Spleen (tissue), 11 donors: ENCODE measurements around the gene C14orf180. TPM values are rescaled to one million over a fixed set of nuclear protein-coding genes. Genes with fewer than 3 reads are reported as not detected.
A peak's percentile ranks its signal among the peaks of the same experiment; 100 is the strongest.

Experiments
- DNase-seq: peaks from one replicate; pipeline ENCODE4 v3.0.0-alpha.2; 2020
- H3K27ac ChIP-seq, 8 donors: fragments of 200-600 bp; sonication (generic) in 7 of 8; 1 replicate in 4 of 8; 2 replicates in 4 of 8; pipeline versions ENCODE4 v1.5.0 to v1.8.0; 2016 to 2021; ENCODE audit warnings: inconsistent platforms in 4 of 8, mild to moderate bottlenecking in 4 of 8, moderate library complexity in 1 of 8
- H3K27me3 ChIP-seq, 7 donors: fragments of 200-600 bp; sonication (generic) in 6 of 7; replicated peaks in 1 of 7; 1 replicate in 4 of 7; 2 replicates in 3 of 7; pipeline versions ENCODE4 v1.5.0 to v1.8.0; 2016 to 2021; ENCODE audit warnings: inconsistent platforms in 3 of 7, mild to moderate bottlenecking in 1 of 7
- H3K36me3 ChIP-seq, 6 donors: fragments of 200-600 bp; sonication (generic) in 5 of 6; 1 replicate in 4 of 6; 2 replicates in 2 of 6; pipeline versions ENCODE4 v1.5.0 to v1.8.0; 2016 to 2021; ENCODE audit warnings: inconsistent platforms in 2 of 6
- H3K4me1 ChIP-seq, 6 donors: fragments of 200-600 bp; sonication (generic) in 5 of 6; 1 replicate in 3 of 6; 2 replicates in 3 of 6; pipeline versions ENCODE4 v1.5.0 to v1.8.0; 2016 to 2021; ENCODE audit warnings: inconsistent platforms in 3 of 6
- H3K4me3 ChIP-seq, 8 donors: fragments of 200-600 bp; sonication (generic) in 7 of 8; 1 replicate in 4 of 8; 2 replicates in 4 of 8; pipeline versions ENCODE4 v1.5.0 to v1.8.0; 2016 to 2021; ENCODE audit warnings: inconsistent platforms in 4 of 8, mild to moderate bottlenecking in 4 of 8, moderate library complexity in 2 of 8
- H3K9me3 ChIP-seq, 8 donors: fragments of 200-600 bp; sonication (generic) in 7 of 8; 1 replicate in 4 of 8; 2 replicates in 4 of 8; pipeline versions ENCODE4 v1.5.0 to v1.8.0; 2016 to 2021; ENCODE audit warnings: inconsistent platforms in 4 of 8
- POLR2A ChIP-seq, 3 donors: fragments of 450-650 bp; IDR thresholded peaks; one replicate each; pipeline ENCODE4 v1.5.1; 2017; ENCODE audit warnings: antibody characterized with exemption in 3 of 3, mild to moderate bottlenecking in 1 of 3
- POLR2AphosphoS5 ChIP-seq, 3 donors: sonication (generic); formaldehyde crosslinking; IDR thresholded peaks; one replicate each; pipeline ENCODE4 v1.5.1; 2017; ENCODE audit warnings: antibody characterized with exemption in 3 of 3
- WGBS, 5 donors: extraction: QIAGEN DNeasy Blood & Tissue Kit in 3 of 5; methylation state at CpG; one replicate each; pipeline versions ENCODE4 v1.1.5 to v1.1.7; 2013 to 2018; 5-methylcytosine and 5-hydroxymethylcytosine counted together
- intact Hi-C: fragments of 100-400 bp; cut with DNase I; formaldehyde crosslinking; loops from one replicate; pipeline ENCODE4 v1.15.0; 2023; ENCODE audit warnings: low total_unique reads
- polyA plus RNA-seq, 3 donors: library from polyadenylated mRNA; stranded (reverse); fragments of 200-250 nt; gene quantifications; one replicate each; pipeline ENCODE4 v1.2.1, GENCODE V29; 2013
- total RNA-seq, 7 donors: library from RNA; depleted of rRNA in 3 of 7; stranded (reverse); fragments of >200 nt in 3 of 7; fragmentation: NEBNext Ultra II Directional in 4 of 7; extraction: Animal tissue kit (Norgen Biotek cat#: 25700) in 4 of 7; gene quantifications; one replicate each; pipeline versions ENCODE4 v1.1.0 to v1.2.1, GENCODE V29; 2016 to 2021
- TF ChIP-seq, protein P1 (sequence below), 11 experiments: fragments of 200-600 bp in 7 of 11; fragments of 450-650 bp in 4 of 11; sonication (generic) in 4 of 11; IDR thresholded peaks in 8 of 11; conservative IDR thresholded peaks in 3 of 11; 1 replicate in 7 of 11; 2 replicates in 4 of 11; pipeline versions ENCODE4 v1.4.0 to v1.8.0; 2016 to 2021; ENCODE audit warnings: antibody characterized with exemption in 11 of 11, inconsistent platforms in 4 of 11, mild to moderate bottlenecking in 1 of 11
- donor health status: healthy with polysubstance abuse.
- donor health status: DM: no; HTN: no; CAD: no; lungs with moderate emphysema.
- donor health status: DM: no; HTN: no; CAD: no.
- donor health status: Bipolar disorder and iron deficiency.
- donor health status: healthy.
- donor health status: DM: no; HTN: no; CAD: no.
- donor health status: DM: yes; HTN: yes; CAD: no.

C14orf180 gene
- total and polyA plus RNA-seq, 10 donors: 0.17 to 0.70 (median 0.28) TPM; not detected in 5

- Histone ChIP-seq H3K9me3 (peaks cover 0 to 9% (median 3%) of the 10 kb centered on the region in 8 donors), H3K36me3 (no peaks in the 10 kb centered on the region), H3K4me1 (peaks cover 0 to 3% (median 0%) of the 10 kb centered on the region in 6 donors), H3K27me3 (peaks cover 0 to 9% (median 0%) of the 10 kb centered on the region in 7 donors), H3K4me3 (no peak overlapping the region), H3K27ac (no peak overlapping the region)
- no peak for DNase-seq
- 67 to 79% (median 72%) methylated on average over 3 of the region's 3 CpGs for WGBS, 5 donors
- intact Hi-C loops: no loop called here
- TF ChIP-seq POLR2A (IDR thresholded peaks at IDR 0.05): no peak
- TF ChIP-seq, protein P1, sequence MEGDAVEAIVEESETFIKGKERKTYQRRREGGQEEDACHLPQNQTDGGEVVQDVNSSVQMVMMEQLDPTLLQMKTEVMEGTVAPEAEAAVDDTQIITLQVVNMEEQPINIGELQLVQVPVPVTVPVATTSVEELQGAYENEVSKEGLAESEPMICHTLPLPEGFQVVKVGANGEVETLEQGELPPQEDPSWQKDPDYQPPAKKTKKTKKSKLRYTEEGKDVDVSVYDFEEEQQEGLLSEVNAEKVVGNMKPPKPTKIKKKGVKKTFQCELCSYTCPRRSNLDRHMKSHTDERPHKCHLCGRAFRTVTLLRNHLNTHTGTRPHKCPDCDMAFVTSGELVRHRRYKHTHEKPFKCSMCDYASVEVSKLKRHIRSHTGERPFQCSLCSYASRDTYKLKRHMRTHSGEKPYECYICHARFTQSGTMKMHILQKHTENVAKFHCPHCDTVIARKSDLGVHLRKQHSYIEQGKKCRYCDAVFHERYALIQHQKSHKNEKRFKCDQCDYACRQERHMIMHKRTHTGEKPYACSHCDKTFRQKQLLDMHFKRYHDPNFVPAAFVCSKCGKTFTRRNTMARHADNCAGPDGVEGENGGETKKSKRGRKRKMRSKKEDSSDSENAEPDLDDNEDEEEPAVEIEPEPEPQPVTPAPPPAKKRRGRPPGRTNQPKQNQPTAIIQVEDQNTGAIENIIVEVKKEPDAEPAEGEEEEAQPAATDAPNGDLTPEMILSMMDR (IDR thresholded peaks at IDR 0.05 in 8 of 11, conservative IDR thresholded peaks at IDR 0.05 in 3 of 11): no peak
- TF ChIP-seq POLR2AphosphoS5 (IDR thresholded peaks at IDR 0.05): no peak
Measured at GRCh38 chr14:104534036-104534435, 45.5 kb upstream of the C14orf180 start.

- intact Hi-C loops: no loop called here
- Histone ChIP-seq H3K36me3 (no peaks in the 10 kb centered on the region), H3K27me3 (peaks cover 0 to 10% (median 0%) of the 10 kb centered on the region in 7 donors), H3K4me3 (no peak overlapping the region), H3K9me3 (peaks cover 0 to 8% (median 3%) of the 10 kb centered on the region in 8 donors), H3K4me1 (peaks cover 0 to 3% (median 0%) of the 10 kb centered on the region in 6 donors), H3K27ac (no peak overlapping the region)
- WGBS, 5 donors: 61 to 82% (median 72%) methylated on average over 4 to 8 of the region's 8 CpGs
- peak; percentile 37 for DNase-seq
- no peak for TF ChIP-seq POLR2A (IDR thresholded peaks at IDR 0.05)
- TF ChIP-seq POLR2AphosphoS5 (IDR thresholded peaks at IDR 0.05): no peak
- TF ChIP-seq, protein P1 (IDR thresholded peaks at IDR 0.05 in 8 of 11, conservative IDR thresholded peaks at IDR 0.05 in 3 of 11): no peak
Measured at GRCh38 chr14:104536942-104537612, 42.5 kb upstream of the C14orf180 start.

- WGBS, 5 donors: 18 to 26% (median 23%) methylated on average over 3 of the region's 3 CpGs
- H3K4me1 ChIP-seq: peaks cover 0 to 3% (median 0%) of the 10 kb centered on the region in 6 donors
- no peak for DNase-seq
- intact Hi-C loops: no loop called here
- TF ChIP-seq POLR2AphosphoS5 (IDR thresholded peaks at IDR 0.05) (no peak), POLR2A (IDR thresholded peaks at IDR 0.05) (no peak)
- TF ChIP-seq, protein P1 (IDR thresholded peaks at IDR 0.05 in 8 of 11, conservative IDR thresholded peaks at IDR 0.05 in 3 of 11): no peak
- H3K27me3 ChIP-seq: peaks cover 0 to 15% (median 0%) of the 10 kb centered on the region in 7 donors
- peaks cover 0 to 8% (median 3%) of the 10 kb centered on the region in 8 donors for H3K9me3 ChIP-seq
- H3K4me3 ChIP-seq: no peak overlapping the region
- H3K36me3 ChIP-seq: no peaks in the 10 kb centered on the region
- H3K27ac ChIP-seq: no peak overlapping the region
Measured at GRCh38 chr14:104537613-104537988, 42.0 kb upstream of the C14orf180 start.

DNA sequence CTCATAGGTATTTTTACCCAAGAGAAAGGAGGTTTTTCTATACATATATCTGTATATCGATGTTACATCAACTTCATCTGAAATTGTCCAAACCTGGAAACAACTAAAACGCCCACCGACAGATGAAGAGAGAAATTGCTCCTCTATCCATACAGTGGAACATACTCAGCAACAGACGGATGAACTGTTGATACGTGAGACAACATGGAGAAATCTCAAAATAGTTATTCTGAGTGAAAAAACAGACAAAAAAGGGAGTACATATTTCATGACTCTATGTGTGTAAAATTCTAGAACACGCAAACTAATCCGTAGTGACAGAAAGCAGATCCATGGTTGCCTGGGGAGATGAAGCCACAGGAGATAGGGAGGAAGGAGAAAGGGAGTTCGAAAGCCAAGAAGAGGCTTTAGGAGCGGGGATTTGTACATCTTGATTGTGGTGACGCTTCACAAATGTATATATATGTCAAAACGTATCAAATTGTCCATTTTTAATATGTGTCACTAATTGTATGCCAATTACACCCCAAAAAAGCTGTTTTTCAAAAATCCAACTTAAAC is 37.6 kb upstream of the C14orf180 start:
- no peak for DNase-seq
- intact Hi-C loops: no loop called here
- Histone ChIP-seq H3K36me3 (no peaks in the 10 kb centered on the region), H3K4me3 (no peak overlapping the region), H3K9me3 (no peaks in the 10 kb centered on the region), H3K4me1 (peaks cover 0 to 13% (median 3%) of the 10 kb centered on the region in 6 donors), H3K27me3 (peaks cover 0 to 50% (median 4%) of the 10 kb centered on the region in 7 donors), H3K27ac (no peak overlapping the region)
- WGBS, 5 donors: 80 to 89% (median 85%) methylated on average over 11 of the region's 11 CpGs
- TF ChIP-seq POLR2AphosphoS5 (IDR thresholded peaks at IDR 0.05) (no peak), POLR2A (IDR thresholded peaks at IDR 0.05) (no peak)
- TF ChIP-seq, protein P1 (IDR thresholded peaks at IDR 0.05 in 8 of 11, conservative IDR thresholded peaks at IDR 0.05 in 3 of 11): no peak
